ENCODE measurements around the gene ACMSD. TPM values are rescaled to one million over a fixed set of nuclear protein-coding genes. Genes with fewer than 3 reads are reported as not detected.

Gene ACMSD
- polyA plus RNA-seq, 1 donor = 0.34 TPM

DNA sequence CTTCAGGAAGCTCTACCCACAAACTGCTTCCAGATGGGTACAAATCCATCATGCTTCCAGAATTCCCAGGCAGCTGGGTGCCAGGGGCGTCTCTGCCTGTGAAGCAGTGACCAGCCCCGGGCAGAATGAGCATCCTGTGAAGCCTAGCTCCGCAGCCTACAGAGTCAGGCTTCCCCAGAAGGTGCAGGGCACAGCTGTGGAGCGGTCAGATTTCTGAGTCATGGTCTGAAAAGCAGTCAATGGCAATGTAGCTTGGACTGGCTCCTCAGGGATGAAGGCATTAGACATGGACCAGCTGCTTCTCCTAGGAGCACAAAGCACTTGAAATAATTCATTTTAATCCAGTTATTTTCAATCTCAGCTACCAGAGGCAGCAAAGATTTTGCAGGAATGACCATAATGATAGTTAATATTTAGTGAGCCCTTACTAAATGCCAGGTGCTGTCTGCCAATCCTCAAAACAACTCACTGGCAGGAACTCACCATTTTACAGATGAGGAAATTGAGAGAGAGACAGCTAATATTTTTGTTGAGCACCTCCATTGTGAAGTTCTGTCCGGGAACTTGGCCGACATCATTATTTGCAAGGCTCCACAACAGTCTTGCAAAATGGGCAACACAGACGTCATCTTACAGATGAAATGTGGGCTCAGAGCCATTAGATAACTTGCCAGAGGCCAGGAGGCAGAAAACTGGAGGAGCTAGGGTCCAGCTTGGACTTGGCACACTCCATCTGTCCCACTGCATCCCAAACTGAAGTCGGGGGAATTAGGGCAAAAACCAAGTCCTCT lies 31.7 kb downstream of the ACMSD start:
- Histone ChIP-seq H3K4me3 (ENCODE audit: low read length) (no peak overlapping the region), H3K27me3 (ENCODE audit: control insufficient read depth, insufficient read depth, low read length) (no peaks in the 10 kb centered on the region), H3K27ac (ENCODE audit: low read length) (no peak overlapping the region), H3K4me1 (ENCODE audit: control insufficient read depth, insufficient read depth, low read length) (no peaks in the 10 kb centered on the region), H3K36me3 (ENCODE audit: control insufficient read depth, insufficient read depth, low read length) (no peaks in the 10 kb centered on the region), H3K9me3 (ENCODE audit: control insufficient read depth, low read depth, low read length) (no peaks in the 10 kb centered on the region)
- no peak for DNase-seq
- WGBS (ENCODE audit: insufficient coverage, low lambda C conversion rate) = no CpG with 5 or more reads among the region's 8 CpGs

DNA sequence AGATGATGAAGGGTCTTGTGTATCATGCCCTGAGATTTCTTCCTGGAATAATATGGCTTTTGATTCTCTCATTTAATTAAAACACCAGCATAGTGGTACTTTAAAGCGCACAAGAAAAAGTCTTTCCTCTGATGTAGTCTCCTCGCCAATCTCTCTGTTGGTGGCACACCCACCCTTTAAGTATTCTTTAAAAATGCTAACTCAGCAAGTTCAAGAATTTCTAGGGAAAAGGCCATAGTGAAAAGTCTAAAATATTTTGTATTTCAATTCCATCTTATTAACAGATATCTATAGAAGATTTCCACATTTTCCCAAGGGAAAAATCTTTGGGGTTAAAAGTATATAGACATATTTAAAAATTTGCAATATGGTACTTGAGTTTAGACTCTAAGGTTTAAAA lies 34.7 kb downstream of the ACMSD start:
- H3K4me1 ChIP-seq (ENCODE audit: control insufficient read depth, insufficient read depth, low read length) = no peaks in the 10 kb centered on the region
- DNase-seq = no peak
- no peaks in the 10 kb centered on the region for H3K36me3 ChIP-seq (ENCODE audit: control insufficient read depth, insufficient read depth, low read length)
- H3K4me3 ChIP-seq (ENCODE audit: low read length) = no peak overlapping the region
- H3K27me3 ChIP-seq (ENCODE audit: control insufficient read depth, insufficient read depth, low read length) = no peaks in the 10 kb centered on the region
- no peak overlapping the region for H3K27ac ChIP-seq (ENCODE audit: low read length)
- 100% methylated on average over 1 of the region's 2 CpGs for WGBS (ENCODE audit: insufficient coverage, low lambda C conversion rate)
- H3K9me3 ChIP-seq (ENCODE audit: control insufficient read depth, low read depth, low read length) = peaks cover under 1% of the 10 kb centered on the region

- no peak for DNase-seq
- WGBS (ENCODE audit: insufficient coverage, low lambda C conversion rate) = 67% methylated on average over 1 of the region's 1 CpG
- H3K4me1 ChIP-seq (ENCODE audit: control insufficient read depth, insufficient read depth, low read length) = no peaks in the 10 kb centered on the region
- H3K36me3 ChIP-seq (ENCODE audit: control insufficient read depth, insufficient read depth, low read length) = no peaks in the 10 kb centered on the region
- H3K27ac ChIP-seq (ENCODE audit: low read length) = no peak overlapping the region
- H3K27me3 ChIP-seq (ENCODE audit: control insufficient read depth, insufficient read depth, low read length) = no peaks in the 10 kb centered on the region
- H3K9me3 ChIP-seq (ENCODE audit: control insufficient read depth, low read depth, low read length) = peaks cover 3% of the 10 kb centered on the region
- H3K4me3 ChIP-seq (ENCODE audit: low read length) = no peak overlapping the region
Observed at GRCh38 chr2:134875309-134875708, 36.9 kb downstream of the ACMSD start.

DNA sequence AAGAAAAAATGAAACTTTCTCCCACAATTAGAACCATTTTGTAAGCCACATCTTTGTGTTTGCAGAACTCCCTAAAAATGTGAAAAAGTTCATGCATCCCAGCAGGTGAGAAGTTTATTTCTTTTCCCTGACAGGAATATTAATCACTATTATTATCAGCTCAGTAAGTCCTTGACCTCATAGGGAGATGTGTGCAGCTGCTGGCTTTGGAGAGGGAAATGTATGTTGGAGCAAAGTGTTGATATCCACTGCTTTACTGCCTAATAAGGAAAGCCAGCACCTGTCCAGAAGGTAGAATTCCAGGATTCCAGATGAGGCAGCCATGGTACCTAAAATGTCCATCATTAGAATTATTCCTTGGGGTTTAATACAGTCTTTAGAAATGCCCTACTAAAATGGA lies 44.4 kb downstream of the ACMSD start:
- H3K9me3 ChIP-seq (ENCODE audit: control insufficient read depth, low read depth, low read length) = peaks cover 3% of the 10 kb centered on the region
- no peak overlapping the region for H3K27ac ChIP-seq (ENCODE audit: low read length)
- H3K27me3 ChIP-seq (ENCODE audit: control insufficient read depth, insufficient read depth, low read length) = no peaks in the 10 kb centered on the region
- H3K4me3 ChIP-seq (ENCODE audit: low read length) = no peak overlapping the region
- no peaks in the 10 kb centered on the region for H3K36me3 ChIP-seq (ENCODE audit: control insufficient read depth, insufficient read depth, low read length)
- no peak for DNase-seq
- peaks cover 4% of the 10 kb centered on the region for H3K4me1 ChIP-seq (ENCODE audit: control insufficient read depth, insufficient read depth, low read length)

DNA sequence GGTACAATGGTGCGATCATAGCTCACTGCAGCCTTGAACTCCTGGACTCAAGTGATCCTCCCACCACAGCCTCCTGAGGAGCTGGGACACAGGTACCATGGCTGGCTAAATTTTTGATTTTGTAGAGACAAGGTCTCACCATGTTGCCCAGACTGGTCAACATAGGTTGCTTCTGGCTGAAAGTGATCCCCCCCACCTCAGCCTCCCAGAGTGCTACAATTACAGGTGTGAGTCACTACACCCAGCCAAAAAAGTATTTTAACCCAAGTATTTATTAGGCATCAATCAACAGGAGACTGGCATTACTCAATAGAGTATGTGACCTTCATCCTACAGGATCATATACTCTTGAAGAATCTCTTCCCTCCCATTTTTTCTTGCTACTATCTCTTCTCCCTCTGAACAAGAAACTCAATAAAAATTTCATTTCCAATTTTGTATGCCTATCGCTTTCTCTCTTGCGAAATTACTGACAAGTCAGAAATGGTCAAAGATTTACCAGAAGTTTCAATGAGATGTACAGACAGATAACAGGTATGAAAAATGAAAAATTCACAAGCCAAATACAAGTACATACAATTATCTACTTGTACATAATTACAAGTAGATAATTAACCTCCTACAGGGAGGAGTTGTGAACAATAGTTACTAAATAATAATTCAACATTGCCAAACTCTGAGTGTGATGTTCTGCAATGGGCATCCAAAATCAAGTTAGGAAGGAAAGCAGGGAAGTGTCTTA lies 45.3 kb downstream of the ACMSD start:
- no peaks in the 10 kb centered on the region for H3K9me3 ChIP-seq (ENCODE audit: control insufficient read depth, low read depth, low read length)
- H3K4me3 ChIP-seq (ENCODE audit: low read length) = no peak overlapping the region
- H3K27me3 ChIP-seq (ENCODE audit: control insufficient read depth, insufficient read depth, low read length) = no peaks in the 10 kb centered on the region
- H3K4me1 ChIP-seq (ENCODE audit: control insufficient read depth, insufficient read depth, low read length) = peaks cover 4% of the 10 kb centered on the region
- WGBS (ENCODE audit: insufficient coverage, low lambda C conversion rate) = 100% methylated on average over 1 of the region's 3 CpGs
- H3K27ac ChIP-seq (ENCODE audit: low read length) = no peak overlapping the region
- peak; percentile 1 to 25 for DNase-seq
- H3K36me3 ChIP-seq (ENCODE audit: control insufficient read depth, insufficient read depth, low read length) = no peaks in the 10 kb centered on the region

- DNase-seq = no peak
- Histone ChIP-seq H3K27me3 (ENCODE audit: control insufficient read depth, insufficient read depth, low read length) (no peaks in the 10 kb centered on the region), H3K27ac (ENCODE audit: low read length) (no peak overlapping the region), H3K9me3 (ENCODE audit: control insufficient read depth, low read depth, low read length) (no peaks in the 10 kb centered on the region), H3K4me3 (ENCODE audit: low read length) (no peak overlapping the region), H3K36me3 (ENCODE audit: control insufficient read depth, insufficient read depth, low read length) (no peaks in the 10 kb centered on the region), H3K4me1 (ENCODE audit: control insufficient read depth, insufficient read depth, low read length) (peaks cover 4% of the 10 kb centered on the region)
Observed at GRCh38 chr2:134884435-134884834, 46.0 kb downstream of the ACMSD start.

- peak; percentile 43 to 70 for DNase-seq
- no peak overlapping the region for H3K4me3 ChIP-seq (ENCODE audit: low read length)
- no peaks in the 10 kb centered on the region for H3K4me1 ChIP-seq (ENCODE audit: control insufficient read depth, insufficient read depth, low read length)
- no peaks in the 10 kb centered on the region for H3K27me3 ChIP-seq (ENCODE audit: control insufficient read depth, insufficient read depth, low read length)
- WGBS (ENCODE audit: insufficient coverage, low lambda C conversion rate) = no CpG with 5 or more reads among the region's 1 CpG
- H3K36me3 ChIP-seq (ENCODE audit: control insufficient read depth, insufficient read depth, low read length) = no peaks in the 10 kb centered on the region
- H3K27ac ChIP-seq (ENCODE audit: low read length) = no peak overlapping the region
- no peaks in the 10 kb centered on the region for H3K9me3 ChIP-seq (ENCODE audit: control insufficient read depth, low read depth, low read length)
Observed at GRCh38 chr2:134892282-134893035, 54.0 kb downstream of the ACMSD start.

DNA sequence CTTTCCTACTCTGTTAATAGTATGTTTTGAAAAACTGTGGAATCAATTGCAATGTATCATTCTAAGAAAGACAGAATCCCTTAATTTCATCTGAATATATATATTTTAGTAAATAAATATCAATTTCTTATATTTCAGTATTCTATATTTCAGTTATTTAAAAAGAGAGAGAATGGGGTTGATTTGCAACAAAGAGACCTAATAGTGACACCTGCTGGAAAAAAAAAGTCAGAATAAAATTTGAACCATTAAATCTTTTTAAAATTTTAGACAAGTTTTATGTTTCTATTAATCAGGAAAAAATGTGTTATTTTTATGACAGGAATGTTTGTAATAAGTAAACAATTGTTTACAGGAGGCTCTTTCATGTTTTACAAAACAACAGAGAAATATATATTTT lies 59.5 kb downstream of the ACMSD start:
- Histone ChIP-seq H3K27ac (ENCODE audit: low read length) (no peak overlapping the region), H3K36me3 (ENCODE audit: control insufficient read depth, insufficient read depth, low read length) (no peaks in the 10 kb centered on the region)

GRCh38 chr2:134899204-134899603 lies 60.8 kb downstream of the ACMSD start:
- no peaks in the 10 kb centered on the region for H3K9me3 ChIP-seq (ENCODE audit: control insufficient read depth, low read depth, low read length)
- H3K27ac ChIP-seq (ENCODE audit: low read length) = no peak overlapping the region
- H3K4me1 ChIP-seq (ENCODE audit: control insufficient read depth, insufficient read depth, low read length) = peaks cover 5% of the 10 kb centered on the region
- H3K4me3 ChIP-seq (ENCODE audit: low read length) = no peak overlapping the region
- no peak for DNase-seq
- no peaks in the 10 kb centered on the region for H3K36me3 ChIP-seq (ENCODE audit: control insufficient read depth, insufficient read depth, low read length)
- H3K27me3 ChIP-seq (ENCODE audit: control insufficient read depth, insufficient read depth, low read length) = no peaks in the 10 kb centered on the region

More for the DNA sequence above, 59.5 kb downstream of the ACMSD start:
- no peak for DNase-seq
- Histone ChIP-seq H3K4me3 (ENCODE audit: low read length) (no peak overlapping the region), H3K4me1 (ENCODE audit: control insufficient read depth, insufficient read depth, low read length) (peaks cover 5% of the 10 kb centered on the region), H3K9me3 (ENCODE audit: control insufficient read depth, low read depth, low read length) (no peaks in the 10 kb centered on the region), H3K27me3 (ENCODE audit: control insufficient read depth, insufficient read depth, low read length) (no peaks in the 10 kb centered on the region)

DNA sequence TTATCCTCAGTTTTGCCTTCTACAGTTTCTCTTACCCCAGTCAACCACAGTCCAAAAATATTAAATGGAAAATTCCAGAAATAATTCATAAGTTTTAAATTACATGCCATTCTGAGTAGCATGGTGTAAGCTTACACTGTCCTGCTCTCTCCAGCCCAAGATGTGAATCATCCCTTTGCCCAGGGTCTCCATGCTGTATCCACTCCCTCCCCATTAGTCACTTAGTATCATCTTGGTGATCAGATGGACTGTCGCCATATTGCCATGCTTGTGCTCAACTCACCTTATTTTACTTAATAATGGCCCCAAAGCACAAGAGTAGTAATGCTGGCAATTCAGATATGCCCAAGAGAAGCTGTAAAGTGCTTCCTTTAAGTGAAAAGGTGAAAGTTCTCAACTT lies 61.7 kb downstream of the ACMSD start:
- no CpG with 5 or more reads among the region's 1 CpG for WGBS (ENCODE audit: insufficient coverage, low lambda C conversion rate)
- Histone ChIP-seq H3K27me3 (ENCODE audit: control insufficient read depth, insufficient read depth, low read length) (no peaks in the 10 kb centered on the region), H3K4me3 (ENCODE audit: low read length) (no peak overlapping the region), H3K4me1 (ENCODE audit: control insufficient read depth, insufficient read depth, low read length) (peaks cover 5% of the 10 kb centered on the region), H3K9me3 (ENCODE audit: control insufficient read depth, low read depth, low read length) (no peaks in the 10 kb centered on the region), H3K36me3 (ENCODE audit: control insufficient read depth, insufficient read depth, low read length) (no peaks in the 10 kb centered on the region), H3K27ac (ENCODE audit: low read length) (no peak overlapping the region)
- no peak for DNase-seq
